ENCODE results near the gene ACSBG1. TPM values are rescaled to one million over a fixed set of nuclear protein-coding genes. Genes with fewer than 3 reads are reported as not detected.
A peak's percentile ranks its signal among the peaks of the same experiment; 100 is the strongest.

ACSBG1 gene
- total and polyA plus RNA-seq, 10 of the 15 experiments (the other 5 are each of a cell fraction or from before 2014, with no cell fraction given), result 0.11 to 0.75 (median 0.42) TPM

DNA sequence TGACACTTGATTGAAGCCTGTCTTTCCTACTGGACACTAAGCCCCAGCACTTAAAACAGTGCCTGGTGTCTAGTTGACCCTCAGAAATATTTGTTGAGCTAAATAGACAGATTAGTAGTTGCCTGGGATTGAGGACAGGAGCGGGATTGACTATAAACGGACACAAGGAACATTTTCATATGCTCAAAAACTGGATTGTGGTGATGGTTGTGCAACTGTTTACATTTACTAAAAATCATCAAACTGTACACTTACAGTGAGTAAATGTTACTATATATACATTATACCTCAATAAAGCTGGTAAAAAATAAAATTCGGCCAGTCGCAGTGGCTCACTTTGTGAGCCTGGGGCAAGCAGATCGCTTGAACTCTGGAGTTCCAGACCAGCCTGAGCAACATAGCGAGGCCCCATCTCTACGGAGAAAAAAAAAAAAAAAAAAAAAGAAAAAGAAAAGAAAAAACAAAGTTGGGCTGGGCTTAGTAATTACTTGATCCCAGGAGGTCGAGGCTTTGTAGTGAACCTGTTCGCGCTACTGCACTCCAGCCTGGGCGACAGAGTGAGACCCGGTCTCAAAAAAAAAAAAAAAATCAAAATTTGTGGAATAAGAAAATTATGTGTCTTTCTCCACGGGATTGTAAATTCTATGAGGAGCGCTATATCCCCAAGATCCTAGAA, 85.8 kb downstream of the ACSBG1 start:
- ChIA-PET CTCF (interaction anchor here (1.1 to 4.5 kb wide), 11 partner anchors 8 to 83 kb away, joined by 3 to 38 read pairs (median 5); partner anchors contain the start of gene CIB2), RAD21 (ENCODE audit: unreplicated experiment) (interaction anchor here (0.6 to 7.3 kb wide), 12 partner anchors 9 to 98 kb away, joined by 3 to 53 read pairs (median 4); partner anchors contain the start of gene CIB2), POLR2A (interaction anchor here (0.7 to 4.8 kb wide), 12 partner anchors 9 to 80 kb away, joined by 3 to 75 read pairs (median 6); no protein-coding TSS in a partner anchor), SMC1A (ENCODE audit: uncharacterized antibody, unreplicated experiment) (interaction anchor here (1.0 to 8.2 kb wide), 7 partner anchors 10 to 47 kb away, joined by 3 to 152 read pairs (median 4); no protein-coding TSS in a partner anchor)
- H3K79me2 ChIP-seq (ENCODE audit: control insufficient read depth, insufficient read depth, low read length), result peaks cover 46% of the 10 kb centered on the region
- no peaks in the 10 kb centered on the region for H3K27me3 ChIP-seq (replicated peaks in 1 of 2; ENCODE audit: control insufficient read depth in 2 of 2, insufficient read depth in 2 of 2, low read length in 1 of 2)
- intact Hi-C loops (cut with micrococcal nuclease; ENCODE audit: unreplicated experiment) (loop anchor here (2.0 kb wide), 1 partner anchor 18 kb away; the partner anchor contains the start of gene CIB2), in situ Hi-C loops (cut with MboI) (no loop called here)
- H3K27ac ChIP-seq (ENCODE audit: control insufficient read depth, insufficient read depth), result peak overlapping the region; percentile 84
- peak overlapping the region; percentile 85 for H3K9ac ChIP-seq (ENCODE audit: control insufficient read depth, insufficient read depth, low read length)
- no peaks in the 10 kb centered on the region for H3K9me3 ChIP-seq (replicated peaks; ENCODE audit: control insufficient read depth, insufficient read depth, low read length)
- H3K36me3 ChIP-seq (ENCODE audit: control insufficient read depth in 2 of 2, insufficient read depth in 2 of 2, low read length in 1 of 2), result no peaks in the 10 kb centered on the region
- WGBS (ENCODE audit: insufficient coverage, insufficient replicate concordance, low lambda C conversion rate, missing lambda C conversion rate), result 5% methylated on average over 14 of the region's 14 CpGs
- H3K4me3 ChIP-seq, result peak overlapping the region; percentile 87
- H2AFZ ChIP-seq (ENCODE audit: control insufficient read depth, low read depth, low read length), result peak overlapping the region; percentile 88
- H4K20me1 ChIP-seq (ENCODE audit: control insufficient read depth, insufficient read depth), result no peaks in the 10 kb centered on the region
- peak overlapping the region; percentile 48 for H3K4me2 ChIP-seq (ENCODE audit: control insufficient read depth, insufficient read depth)
- FAIRE-seq (no peak), DNase-seq (ENCODE audit: low read depth, low spot score) (no peak), ATAC-seq (peak; percentile 14)
- TSS peak; percentile 95 for BruUV-seq (replicated peaks)
- peaks cover 13% of the 10 kb centered on the region for H3K4me1 ChIP-seq (ENCODE audit: control insufficient read depth, insufficient read depth, low read length)
- TF ChIP-seq EP300 (IDR thresholded peaks at IDR 0.05; ENCODE audit: borderline replicate concordance in 1 of 2, control insufficient read depth in 1 of 2, low read depth in 2 of 2, low read length in 2 of 2) (no peak), IRF3 (IDR thresholded peaks at IDR 0.05) (no peak), CHD2 (IDR thresholded peaks at IDR 0.05; ENCODE audit: borderline replicate concordance, low read depth, low read length) (no peak), YY1 (IDR thresholded peaks at IDR 0.05; ENCODE audit: low read depth, low read length) (no peak), BHLHE40 (IDR thresholded peaks at IDR 0.05; ENCODE audit: borderline replicate concordance in 1 of 2, low read depth in 2 of 2, low read length in 1 of 2) (no peak), CREB1 (IDR thresholded peaks at IDR 0.05; ENCODE audit: low read depth) (no peak), RAD51 (IDR thresholded peaks at IDR 0.05) (no peak), RFX5 (IDR thresholded peaks at IDR 0.05; ENCODE audit: low read depth, low read length) (no peak), E4F1 (IDR thresholded peaks at IDR 0.05; ENCODE audit: borderline replicate concordance, partially characterized antibody) (no peak), BCL11A (IDR thresholded peaks at IDR 0.05; ENCODE audit: low read depth, low read length) (no peak), NBN (IDR thresholded peaks at IDR 0.05) (peak; percentile 77; the same call in 1 of the 2 replicates), MEF2A (IDR thresholded peaks at IDR 0.05; ENCODE audit: insufficient read depth, low read depth, low read length) (no peak), RB1 (IDR thresholded peaks at IDR 0.05; ENCODE audit: borderline replicate concordance) (peak; percentile 11; the same call in 1 of the 2 replicates), NR2C2 (IDR thresholded peaks at IDR 0.05; ENCODE audit: borderline replicate concordance, control insufficient read depth, insufficient read length, low read depth) (no peak), CBX3 (IDR thresholded peaks at IDR 0.05; ENCODE audit: borderline replicate concordance, low read depth) (no peak)
- TF ChIP-seq, protein P1, sequence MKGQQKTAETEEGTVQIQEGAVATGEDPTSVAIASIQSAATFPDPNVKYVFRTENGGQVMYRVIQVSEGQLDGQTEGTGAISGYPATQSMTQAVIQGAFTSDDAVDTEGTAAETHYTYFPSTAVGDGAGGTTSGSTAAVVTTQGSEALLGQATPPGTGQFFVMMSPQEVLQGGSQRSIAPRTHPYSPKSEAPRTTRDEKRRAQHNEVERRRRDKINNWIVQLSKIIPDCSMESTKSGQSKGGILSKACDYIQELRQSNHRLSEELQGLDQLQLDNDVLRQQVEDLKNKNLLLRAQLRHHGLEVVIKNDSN (IDR thresholded peaks at IDR 0.05; ENCODE audit: borderline replicate concordance, extremely low read length, insufficient read depth, low read depth, low read length), result no peak
- TF ChIP-seq, protein P2, sequence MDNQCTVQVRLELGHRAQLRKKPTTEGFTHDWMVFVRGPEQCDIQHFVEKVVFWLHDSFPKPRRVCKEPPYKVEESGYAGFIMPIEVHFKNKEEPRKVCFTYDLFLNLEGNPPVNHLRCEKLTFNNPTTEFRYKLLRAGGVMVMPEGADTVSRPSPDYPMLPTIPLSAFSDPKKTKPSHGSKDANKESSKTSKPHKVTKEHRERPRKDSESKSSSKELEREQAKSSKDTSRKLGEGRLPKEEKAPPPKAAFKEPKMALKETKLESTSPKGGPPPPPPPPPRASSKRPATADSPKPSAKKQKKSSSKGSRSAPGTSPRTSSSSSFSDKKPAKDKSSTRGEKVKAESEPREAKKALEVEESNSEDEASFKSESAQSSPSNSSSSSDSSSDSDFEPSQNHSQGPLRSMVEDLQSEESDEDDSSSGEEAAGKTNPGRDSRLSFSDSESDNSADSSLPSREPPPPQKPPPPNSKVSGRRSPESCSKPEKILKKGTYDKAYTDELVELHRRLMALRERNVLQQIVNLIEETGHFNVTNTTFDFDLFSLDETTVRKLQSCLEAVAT (IDR thresholded peaks at IDR 0.05), result peak; percentile 71; the same call in 1 of the 2 replicates

All from GM12878 (cell line).